GM19324 (cell line): ENCODE measurements around the gene UGT2B11.
"Not testable (repeated sequence)": the region's sequence is repeated elsewhere in the genome, so short reads cannot be mapped to it uniquely, and the experiment has no call there.

ENCODE experiments used
- ATAC-seq: cut with Tn5 transposase; IDR thresholded peaks from one replicate; pipeline ENCODE4 v1.9.1; 2021; ENCODE audit warnings: mild to moderate bottlenecking, moderate library complexity; ENCODE audit not compliant: unreplicated experiment, low FRiP score

The UGT2B11 gene

DNA sequence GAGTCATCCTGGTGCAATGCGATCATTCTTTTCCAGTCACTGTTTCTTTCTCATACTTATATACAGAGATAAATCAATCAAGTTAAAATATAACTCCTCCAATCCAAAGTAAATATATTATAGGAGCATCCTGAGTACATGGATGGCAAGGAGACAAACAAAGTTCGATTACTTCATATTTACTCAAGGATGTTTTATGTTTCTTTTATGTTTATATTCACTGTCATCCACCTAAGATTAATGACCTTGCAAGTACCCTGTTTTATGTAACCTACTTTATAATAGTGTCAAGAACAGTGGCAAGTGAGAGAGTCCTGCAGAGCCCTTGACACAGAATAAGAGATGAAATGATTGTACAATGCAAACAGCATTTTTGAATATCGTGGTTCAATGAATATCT is at the start of gene UGT2B11:
Gene UGT2B11, minus strand, starts transcription at position 33 of the 400 bp plus-strand sequence. Its CDS starts 26 bp downstream, at position 7.
- no peak for ATAC-seq

DNA sequence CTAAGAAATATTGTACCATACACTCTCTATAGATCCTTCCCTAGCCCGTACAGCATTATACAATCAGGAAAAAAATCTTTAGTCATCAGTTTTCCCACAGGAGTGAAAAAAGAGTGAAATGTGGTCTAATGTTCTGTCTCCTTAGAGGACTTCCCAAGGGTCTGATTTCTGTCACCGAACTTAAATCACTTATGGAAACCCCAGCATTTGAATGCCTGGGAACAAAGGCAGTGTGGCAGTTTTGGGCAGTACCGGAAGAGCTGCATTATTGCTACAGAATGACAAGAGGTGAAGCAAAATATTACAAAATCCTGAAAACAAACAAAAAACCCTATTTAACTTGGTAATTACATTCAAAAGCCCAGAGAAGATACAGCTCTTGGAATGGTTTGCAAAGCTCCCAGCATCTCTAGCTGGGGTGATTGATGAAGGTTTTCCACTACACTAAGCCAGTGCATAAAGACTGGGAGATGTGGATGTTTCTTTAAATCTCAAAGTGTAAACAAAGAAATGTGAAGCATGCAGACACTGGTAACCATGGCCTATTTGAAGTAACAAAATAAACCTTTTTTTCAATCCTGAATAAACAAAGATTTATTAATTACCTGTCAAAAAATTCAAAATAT is 38.7 kb upstream of the UGT2B11 start:
- not testable (repeated sequence) for ATAC-seq

DNA sequence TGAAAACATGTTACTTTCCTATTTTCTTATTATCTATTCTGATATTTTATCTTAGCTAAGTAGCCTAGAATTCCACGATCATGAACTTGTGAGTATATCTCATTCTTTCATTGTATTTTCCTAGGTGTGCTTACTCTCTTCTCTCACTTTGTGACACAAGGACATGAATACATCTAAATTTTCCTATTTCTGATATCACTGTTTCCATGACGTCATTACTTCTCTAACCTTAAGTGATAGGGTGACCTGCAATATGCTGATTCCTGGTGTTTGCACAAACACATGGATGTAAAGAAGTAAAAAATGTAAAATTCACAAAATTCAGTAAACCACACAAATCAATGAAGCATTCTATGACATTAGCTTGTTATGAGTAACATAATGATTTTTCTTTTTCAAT is 36.3 kb upstream of the UGT2B11 start:
- ATAC-seq = not testable (repeated sequence)

DNA sequence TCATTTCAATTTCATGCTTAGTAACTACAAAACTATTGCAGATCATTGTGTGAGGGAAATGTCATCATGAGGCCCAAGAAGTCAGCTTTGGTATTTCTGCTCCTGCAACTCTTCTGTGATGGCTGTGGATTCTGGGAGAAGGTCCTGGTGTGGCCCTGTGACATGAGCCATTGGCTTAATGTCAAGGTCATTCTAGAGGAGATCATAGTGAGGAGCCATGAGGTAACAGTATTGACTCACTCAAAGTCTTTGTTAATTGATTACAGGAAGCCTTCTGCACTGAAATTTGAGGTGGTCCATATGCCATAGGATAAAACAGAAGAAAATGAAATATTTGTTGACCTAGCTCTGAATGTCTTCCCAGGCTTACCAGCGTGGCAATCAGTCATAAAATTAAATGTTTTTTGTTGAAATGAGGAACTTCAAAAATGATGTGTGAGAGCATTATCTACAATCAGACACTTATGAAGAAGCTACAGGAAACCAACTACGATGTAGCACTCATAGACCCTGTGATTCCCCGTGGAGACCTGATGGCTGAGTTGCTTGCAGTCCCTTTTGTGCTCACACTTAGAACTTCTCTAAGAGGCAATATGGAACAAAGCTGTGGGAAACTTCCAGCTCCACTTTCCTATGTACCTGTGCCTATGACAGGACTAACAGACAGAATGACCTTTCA is 28.2 kb upstream of the UGT2B11 start:
- ATAC-seq = not testable (repeated sequence)

DNA sequence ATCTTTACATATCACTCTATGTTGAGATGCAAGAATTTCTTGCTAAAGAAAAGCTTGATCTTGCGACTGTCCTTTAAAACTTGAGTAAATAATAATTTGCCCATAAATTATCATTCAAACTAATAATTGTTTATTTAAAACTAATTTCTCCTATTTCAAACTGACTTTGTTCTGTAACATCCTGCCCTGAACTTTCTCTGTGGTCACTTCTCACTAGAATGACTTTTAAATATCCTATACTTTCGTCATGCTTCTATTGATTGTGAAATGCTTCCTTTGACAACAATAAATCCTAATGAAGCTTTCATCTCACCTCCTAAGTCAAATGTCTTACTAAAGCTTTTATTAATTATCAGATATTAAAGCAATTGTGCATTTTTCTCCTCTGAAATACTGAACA is 27.2 kb upstream of the UGT2B11 start:
- ATAC-seq = not testable (repeated sequence)

DNA sequence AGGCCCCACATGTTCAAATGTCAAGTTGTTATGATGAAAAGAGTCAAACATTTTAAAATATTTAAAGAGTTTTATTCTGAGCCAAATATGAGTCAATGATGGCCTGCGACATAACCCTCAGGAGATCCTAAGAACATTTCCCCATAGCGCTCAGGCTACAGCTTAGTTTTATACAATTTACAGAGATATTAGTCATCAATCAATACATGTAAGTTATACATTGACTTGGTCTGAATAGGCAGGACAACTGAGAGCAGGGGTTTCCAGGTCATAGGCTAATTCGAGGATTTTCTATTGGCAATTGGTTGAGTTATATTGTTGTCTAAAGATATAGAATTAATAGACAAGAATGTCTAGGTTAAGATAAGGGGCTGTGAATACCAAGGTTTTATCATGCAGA is 26.2 kb upstream of the UGT2B11 start:
- not testable (repeated sequence) for ATAC-seq

DNA sequence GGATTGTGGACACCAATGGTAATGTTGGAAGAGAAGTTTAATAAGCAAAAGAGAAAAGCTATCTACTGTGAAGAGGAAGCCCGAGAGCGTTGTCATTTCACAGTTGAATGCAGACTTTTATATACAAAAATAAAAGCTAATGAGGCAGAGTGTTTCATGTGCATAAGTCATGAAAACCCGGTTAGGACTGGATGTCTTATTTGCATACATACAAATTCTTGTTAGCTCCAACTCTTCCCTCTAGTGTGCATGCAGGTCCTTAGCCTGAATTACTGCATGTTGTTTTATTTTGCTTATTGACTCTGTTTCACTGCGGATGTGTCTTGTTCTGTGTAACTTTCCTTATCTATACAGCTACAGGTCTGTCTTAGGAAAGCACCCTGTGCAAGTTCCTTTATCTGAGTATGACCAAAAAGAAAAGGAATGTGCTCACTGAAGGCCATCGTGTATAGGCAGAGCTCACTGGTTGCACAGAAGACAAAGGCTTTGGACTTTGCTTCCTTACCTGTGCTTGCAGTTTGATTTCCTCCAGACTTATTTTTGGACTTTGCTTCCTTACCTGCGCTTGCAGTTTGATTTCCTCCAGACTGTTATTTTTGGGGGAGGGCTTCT is 25.1 kb upstream of the UGT2B11 start:
- ATAC-seq = no peak

DNA sequence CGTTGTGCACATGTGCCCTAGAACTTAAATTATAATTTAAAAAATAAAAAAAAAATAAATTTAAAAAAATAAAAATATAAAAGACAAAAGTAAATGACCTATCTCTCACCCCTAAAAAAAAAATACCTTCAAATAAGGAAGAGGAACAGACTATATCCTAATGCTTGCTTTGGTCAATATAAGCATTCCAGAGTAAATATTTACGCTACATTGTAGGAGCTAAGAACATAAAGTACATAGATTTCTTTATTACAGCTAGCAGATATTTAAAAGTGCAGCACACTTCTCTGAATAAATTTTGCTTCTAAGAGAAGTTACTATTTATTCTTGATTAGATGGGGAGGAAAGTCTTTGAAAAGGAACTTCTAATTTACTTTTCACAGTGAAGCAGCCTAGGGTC is 24.5 kb upstream of the UGT2B11 start:
- ATAC-seq = no peak

DNA sequence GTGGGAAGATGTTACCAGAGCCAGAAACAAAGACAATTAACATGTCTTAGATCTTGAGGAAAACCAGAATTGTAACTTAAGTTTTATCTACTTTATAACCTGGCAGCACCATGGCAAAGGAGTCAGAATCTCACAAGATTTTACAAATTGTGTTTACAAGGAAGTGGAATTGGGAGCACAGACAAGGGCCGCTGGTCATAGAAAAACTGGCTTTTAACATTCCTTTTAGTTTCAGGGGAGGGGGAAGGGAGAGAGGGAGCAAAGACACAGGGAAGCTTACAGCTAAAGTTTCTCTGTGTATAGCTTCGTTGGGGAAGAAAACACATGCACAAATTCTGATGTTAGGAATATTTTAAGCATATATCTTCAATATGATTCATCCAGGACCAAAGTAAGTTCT is 10.3 kb upstream of the UGT2B11 start:
- ATAC-seq = no peak

DNA sequence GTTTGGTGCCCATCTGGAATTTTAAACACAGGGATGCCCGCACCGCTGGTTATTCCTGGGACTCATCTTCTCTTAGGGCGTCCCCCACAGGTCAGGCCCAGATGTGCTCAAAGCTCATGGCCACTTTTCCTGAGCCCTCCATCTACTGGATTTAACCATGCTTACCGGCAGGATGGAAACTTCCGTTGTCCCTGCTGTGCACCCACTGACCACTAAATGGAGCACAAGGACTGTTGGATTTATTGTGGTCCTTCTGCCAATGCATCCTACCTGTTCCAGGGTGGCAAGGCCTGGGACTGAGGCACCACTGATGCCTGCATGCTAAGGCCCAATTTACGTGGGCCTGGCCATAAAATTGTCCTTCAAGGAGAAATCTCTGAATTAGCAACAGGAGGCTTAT is 8.7 kb upstream of the UGT2B11 start:
- not testable (repeated sequence) for ATAC-seq

DNA sequence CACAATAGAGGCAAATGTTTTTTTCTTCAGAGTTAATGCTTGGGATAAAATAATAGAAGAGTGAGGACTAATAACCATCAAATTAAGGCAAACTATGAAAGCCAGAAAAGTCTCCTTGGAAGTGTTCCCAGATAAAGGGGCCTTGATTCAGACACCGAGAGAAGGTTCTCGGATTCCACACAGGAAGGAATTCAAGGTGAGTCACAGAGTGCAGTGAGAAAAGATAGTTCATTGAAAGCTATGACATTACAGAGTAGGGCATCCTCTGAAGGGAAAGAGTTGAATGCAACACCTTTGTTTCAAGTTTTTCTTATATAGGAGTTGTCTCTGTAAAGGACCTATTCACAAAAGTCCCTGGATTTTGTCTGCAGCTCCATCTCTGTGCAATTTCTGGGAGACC is 3.9 kb upstream of the UGT2B11 start:
- ATAC-seq = not testable (repeated sequence)

DNA sequence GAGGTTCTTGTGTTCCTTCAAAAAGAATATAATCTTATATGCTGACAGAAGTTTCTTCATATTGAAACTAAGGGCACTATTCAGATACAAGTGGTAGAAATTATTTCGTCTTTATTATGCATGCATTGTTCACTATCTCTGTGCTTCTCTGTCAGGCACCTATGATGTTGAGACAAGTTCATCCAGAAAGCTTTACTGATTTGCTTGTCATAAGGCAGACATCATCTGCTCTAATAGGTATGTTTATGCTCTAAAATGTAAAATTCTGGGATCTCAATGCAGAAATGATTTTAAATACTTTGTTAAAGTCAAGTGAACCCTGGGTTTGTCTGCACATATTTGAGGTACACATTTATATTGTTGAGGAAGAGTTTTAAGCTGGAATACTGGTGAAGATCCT is 3.6 kb downstream of the UGT2B11 start:
- ATAC-seq = no peak

DNA sequence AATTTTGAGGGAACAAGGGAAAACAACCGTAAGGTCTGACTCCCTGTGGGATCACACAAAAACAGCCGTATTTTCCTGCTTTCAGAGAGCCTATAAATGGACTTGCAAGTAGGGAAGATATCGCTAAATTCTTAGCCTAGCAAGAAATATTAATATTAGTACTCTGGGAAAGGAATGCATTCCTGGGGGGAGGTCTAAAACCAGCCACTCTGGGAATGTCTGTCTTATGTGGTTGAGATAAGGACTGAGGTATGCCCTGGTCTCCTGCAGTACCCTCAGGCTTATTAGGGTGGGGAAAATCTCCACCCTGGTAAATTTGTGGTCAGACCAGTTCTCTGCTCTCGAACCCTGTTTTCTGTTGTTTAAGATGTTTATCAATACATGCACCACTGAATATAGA is 16.0 kb downstream of the UGT2B11 start:
- ATAC-seq = not testable (repeated sequence)

DNA sequence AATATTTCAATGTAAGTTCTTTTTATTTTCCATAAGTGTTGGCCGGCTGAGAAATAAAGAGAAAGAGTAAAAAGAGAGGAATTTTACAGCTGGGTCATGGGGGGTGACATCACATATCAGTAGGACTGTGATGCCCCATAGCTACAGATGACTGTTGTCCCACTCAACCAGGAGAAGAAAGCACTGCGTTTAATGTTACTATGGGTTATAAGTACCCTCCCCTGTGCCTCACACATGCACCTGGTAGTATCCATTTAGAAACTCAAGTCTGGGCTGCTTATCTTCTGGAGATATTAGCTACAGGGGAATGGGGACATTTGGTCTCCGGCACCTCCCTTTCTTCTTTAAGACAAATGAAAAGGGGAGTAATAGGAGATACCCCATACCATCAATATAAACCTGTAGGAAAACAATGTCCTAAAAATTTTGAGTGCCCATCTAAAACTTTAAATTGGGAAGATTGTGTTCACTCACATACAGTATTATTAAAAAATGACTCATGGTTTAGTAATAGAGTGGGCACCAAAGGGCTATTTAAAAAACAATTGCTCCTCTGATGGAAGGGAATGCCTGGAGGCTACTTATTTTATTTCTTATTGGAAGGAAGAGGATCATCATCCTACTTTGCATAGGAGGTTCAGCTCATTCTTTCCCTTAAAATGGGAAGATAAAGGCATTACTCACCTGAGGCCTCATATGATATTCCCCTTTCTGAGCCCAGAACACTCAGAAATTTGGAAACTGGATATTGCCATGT is 18.2 kb downstream of the UGT2B11 start:
- no peak for ATAC-seq

DNA sequence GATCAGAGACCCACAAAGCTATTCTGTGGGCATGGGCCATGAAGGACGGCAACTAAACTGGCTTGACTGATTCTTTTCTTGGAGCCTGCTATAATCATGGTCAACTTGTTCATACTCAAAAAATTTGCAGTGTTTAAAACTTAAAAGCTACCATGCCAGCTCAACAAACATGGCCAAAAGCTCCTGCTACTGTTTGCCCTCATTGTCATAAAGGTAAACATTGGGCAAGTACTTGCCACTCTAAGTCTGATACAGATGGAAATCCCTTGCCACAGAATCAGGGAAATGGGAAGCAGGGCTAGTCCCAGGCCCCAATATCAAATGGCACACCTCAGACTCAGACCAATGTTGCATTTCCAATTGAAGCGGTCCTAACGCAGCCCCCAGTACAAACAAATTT is 20.4 kb downstream of the UGT2B11 start:
- no peak for ATAC-seq

DNA sequence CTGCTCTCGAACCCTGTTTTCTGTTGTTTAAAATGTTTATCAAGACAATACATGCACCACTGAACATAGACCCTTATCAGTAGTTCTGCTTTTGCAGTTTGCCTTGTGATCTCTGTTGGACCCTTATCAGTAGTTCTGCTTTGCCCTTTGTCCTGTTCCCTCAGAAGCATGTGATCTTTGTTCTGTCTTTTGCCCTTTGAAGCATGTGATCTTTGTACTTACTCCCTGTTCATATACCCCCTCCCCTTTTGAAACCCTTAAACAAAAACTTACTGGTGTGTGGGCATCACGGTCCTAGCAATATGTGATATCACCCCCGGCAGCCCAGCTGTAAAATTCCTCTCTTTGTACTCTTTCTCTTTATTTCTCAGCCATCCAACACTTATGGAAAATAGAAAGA is 22.6 kb downstream of the UGT2B11 start:
- ATAC-seq = not testable (repeated sequence)

DNA sequence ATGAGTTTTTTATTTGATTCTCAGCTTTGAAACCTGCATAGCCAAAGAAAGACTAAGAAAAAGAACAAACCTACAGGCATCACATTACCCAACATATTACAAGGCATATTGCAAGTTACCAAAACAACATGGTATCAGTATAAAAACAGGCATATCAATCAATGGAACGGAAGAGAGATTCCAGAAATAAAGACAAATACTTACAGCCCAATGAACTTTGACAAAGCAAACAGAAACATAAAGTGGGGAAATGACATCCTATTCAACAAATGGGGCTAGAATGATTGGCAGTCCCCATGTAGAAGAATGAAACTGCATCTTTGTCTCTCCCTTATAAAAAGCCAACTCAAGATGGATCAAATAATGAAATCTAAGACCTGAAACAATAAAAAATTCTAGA is 23.9 kb downstream of the UGT2B11 start:
- not testable (repeated sequence) for ATAC-seq

DNA sequence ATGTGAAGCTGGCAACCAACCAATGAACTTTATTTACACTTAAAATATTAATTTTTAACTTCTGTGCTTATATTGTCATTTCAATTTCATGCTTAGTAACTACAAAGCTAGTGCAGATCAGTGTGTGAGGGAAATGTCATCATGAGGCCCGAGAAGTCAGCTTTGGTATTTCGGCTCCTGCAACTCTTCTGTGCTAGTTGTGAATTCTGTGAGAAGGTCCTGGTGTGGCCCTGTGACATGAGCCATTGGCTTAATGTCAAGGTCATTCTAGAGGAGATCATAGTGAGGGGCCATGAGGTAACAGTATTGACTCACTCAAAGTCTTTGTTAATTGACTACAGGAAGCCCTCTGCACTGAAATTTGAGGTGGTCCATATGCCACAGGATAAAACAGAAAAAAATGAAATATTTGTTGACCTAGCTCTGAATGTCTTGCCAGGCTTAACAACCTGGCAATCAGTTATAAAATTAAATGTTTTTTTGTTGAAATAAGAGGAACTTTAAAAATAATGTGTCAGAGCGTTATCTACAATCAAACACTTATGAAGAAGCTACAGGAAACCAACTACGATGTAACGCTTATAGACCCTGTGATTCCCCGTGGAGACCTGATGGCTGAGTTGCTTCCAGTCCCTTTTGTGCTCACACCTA is 32.9 kb downstream of the UGT2B11 start:
- not testable (repeated sequence) for ATAC-seq

DNA sequence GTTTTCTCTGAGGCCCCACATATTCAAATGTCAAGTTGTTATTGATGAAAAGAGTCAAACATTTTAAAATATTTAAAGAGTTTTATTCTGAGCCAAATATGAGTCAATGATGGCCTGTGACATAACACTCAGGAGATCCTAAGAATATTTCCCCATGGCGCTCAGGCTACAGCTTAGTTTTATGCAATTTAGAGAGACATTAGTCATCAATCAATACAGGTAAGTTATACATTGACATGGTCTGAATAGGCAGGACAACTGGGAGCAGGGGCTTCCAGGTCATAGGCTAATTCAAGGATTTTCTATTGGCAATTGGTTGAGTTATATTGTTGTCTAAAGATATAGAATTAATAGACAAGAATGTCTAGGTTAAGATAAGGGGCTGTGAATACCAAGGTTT is 34.7 kb downstream of the UGT2B11 start:
- not testable (repeated sequence) for ATAC-seq

DNA sequence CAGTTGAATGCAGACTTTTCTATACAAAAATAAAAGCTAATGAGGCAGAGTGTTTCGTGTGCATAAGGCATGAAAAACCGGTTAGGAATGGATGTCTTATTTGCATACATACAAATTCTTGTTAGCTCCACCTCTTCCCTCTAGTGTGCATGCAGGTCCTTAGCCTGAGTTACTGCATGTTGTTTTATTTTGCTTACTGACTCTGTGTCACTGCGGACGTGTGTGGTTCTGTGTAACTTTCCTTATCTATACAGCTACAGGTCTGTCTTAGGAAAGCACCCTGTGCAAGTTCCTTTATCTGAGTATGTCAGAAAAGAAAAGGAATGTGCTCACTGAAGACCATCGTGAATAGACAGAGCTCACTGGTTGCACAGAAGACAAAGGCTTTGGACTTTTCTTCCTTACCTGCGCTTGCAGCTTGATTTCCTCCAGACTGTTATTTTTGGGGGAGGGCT is 35.8 kb downstream of the UGT2B11 start:
- ATAC-seq = not testable (repeated sequence)
